ENCODE results near the gene ZNF57. TPM values are rescaled to one million over a fixed set of nuclear protein-coding genes. Genes with fewer than 3 reads are reported as not detected.

ZNF57 gene
- total and polyA plus RNA-seq, 2 of the 13 experiments (the other 11 are each of a cell fraction or from before 2014, with no cell fraction given) = 6.6 to 17.5 TPM

DNA sequence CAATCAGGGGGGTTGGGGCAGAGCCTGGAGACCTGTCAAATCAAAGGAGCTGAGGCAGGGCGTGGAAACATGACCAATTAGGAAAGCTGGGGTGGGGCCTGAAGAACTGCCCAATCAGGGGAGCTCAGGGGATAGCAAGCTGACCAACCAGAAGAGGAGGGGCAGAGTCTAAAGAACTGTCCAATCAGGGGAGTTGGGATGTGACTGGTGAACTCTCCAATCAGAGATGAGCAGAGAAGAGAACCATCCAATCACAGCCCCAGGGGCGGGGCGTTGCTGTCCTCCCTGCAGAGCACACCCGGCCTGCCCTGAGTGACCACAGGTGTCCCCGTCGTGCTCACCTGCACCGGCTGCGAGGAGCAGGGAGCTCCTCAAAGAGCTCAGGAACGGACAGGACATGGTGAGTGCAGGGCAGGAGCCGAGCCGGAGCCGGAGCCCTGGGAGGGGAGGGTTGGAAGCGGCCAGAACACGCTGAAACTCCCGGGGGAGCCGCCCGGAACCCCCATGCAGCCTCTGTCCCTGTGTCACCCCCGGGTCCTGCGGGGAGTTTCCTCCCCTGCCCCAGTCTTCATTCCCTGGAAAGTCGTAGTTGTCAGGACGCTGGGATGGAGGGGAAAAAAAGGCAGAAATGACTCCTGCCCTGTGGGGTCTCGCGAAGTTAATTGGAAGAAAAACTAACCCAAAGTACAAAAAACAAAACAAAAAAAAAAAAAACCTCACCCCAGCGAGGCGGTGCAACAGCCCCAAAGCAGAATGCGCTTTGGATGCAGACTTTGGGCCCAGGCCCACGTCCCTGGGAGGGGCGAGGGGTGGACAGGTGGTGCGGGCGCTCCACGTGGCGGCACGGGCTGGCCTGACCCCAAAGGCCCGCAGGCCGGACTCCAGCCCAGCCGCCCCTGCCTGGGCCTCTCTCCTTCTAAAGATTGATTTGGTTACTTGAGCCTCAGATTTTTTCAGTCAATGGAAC lies 33.4 kb upstream of the ZNF57 start, which contains the start of gene ZNF556 (continued):
- TF ChIP-seq KDM4B (CRISPR knock-in tag; IDR thresholded peaks at IDR 0.05) = peak; percentile 55; the same call in 1 of the 2 replicates
- no peak for TF ChIP-seq HHEX (CRISPR knock-in tag; IDR thresholded peaks at IDR 0.05)
- peak; percentile 32; the same call in 1 of the 2 replicates for TF ChIP-seq ZNF124 (CRISPR knock-in tag; IDR thresholded peaks at IDR 0.05)
- peak; percentile 99 for TF ChIP-seq POLR2A (IDR thresholded peaks at IDR 0.05; ENCODE audit: insufficient read depth in 1 of 2, low read depth in 2 of 2, low read length in 2 of 2)
- TF ChIP-seq ZNF501 (CRISPR knock-in tag; IDR thresholded peaks at IDR 0.05) = peak; percentile 44; the same call in 1 of the 2 replicates
- TF ChIP-seq JUNB (CRISPR knock-in tag; IDR thresholded peaks at IDR 0.05; ENCODE audit: borderline replicate concordance) = no peak
- no peak for TF ChIP-seq ELF3 (CRISPR knock-in tag; IDR thresholded peaks at IDR 0.05)
- TF ChIP-seq LBX2 (CRISPR knock-in tag; IDR thresholded peaks at IDR 0.05; ENCODE audit: borderline replicate concordance) = no peak
- peak; percentile 21; the same call in 1 of the 2 replicates for TF ChIP-seq AHR (CRISPR knock-in tag; IDR thresholded peaks at IDR 0.05)
- TF ChIP-seq FOXC1 (CRISPR knock-in tag; IDR thresholded peaks at IDR 0.05; ENCODE audit: borderline replicate concordance) = peak; percentile 95; the same call in 1 of the 2 replicates
- no peak for TF ChIP-seq LCORL (IDR thresholded peaks at IDR 0.05)
- peak; percentile 69 for TF ChIP-seq LCORL (CRISPR knock-in tag; IDR thresholded peaks at IDR 0.05)
- peak; percentile 64 for TF ChIP-seq PTBP1 (IDR thresholded peaks at IDR 0.05; ENCODE audit: low read depth, low read length, poor library complexity, severe bottlenecking)
- peak; percentile 24 for TF ChIP-seq HNRNPLL (IDR thresholded peaks at IDR 0.05; ENCODE audit: low read depth, low read length, poor library complexity, severe bottlenecking)
- TF ChIP-seq ETV6 (CRISPR knock-in tag; conservative IDR thresholded peaks at IDR 0.05) = 0 out of 2 replicates have a peak, but pooled peaks have one; percentile 60
- TF ChIP-seq DPF2 (CRISPR knock-in tag; IDR thresholded peaks at IDR 0.05; ENCODE audit: borderline replicate concordance, low read depth) = 0 out of 2 replicates have a peak, but pooled peaks have one; percentile 14
- TF ChIP-seq MIER2 (CRISPR knock-in tag; IDR thresholded peaks at IDR 0.05) = no peak
- TF ChIP-seq ZC3H13 (CRISPR knock-in tag; IDR thresholded peaks at IDR 0.05) = no peak
- TF ChIP-seq ATF2 (CRISPR knock-in tag; IDR thresholded peaks at IDR 0.05) = no peak; the same call in 1 of the 2 replicates
- TF ChIP-seq GTF2F1 (IDR thresholded peaks at IDR 0.05; ENCODE audit: low read length) = 0 out of 2 replicates have a peak, but pooled peaks have one; percentile 39
- TF ChIP-seq RBM22 (optimal IDR thresholded peaks at IDR 0.05; ENCODE audit: low read length) = no peak
- TF ChIP-seq ZFP36L1 (CRISPR knock-in tag; IDR thresholded peaks at IDR 0.05) = no peak; the same call in 1 of the 2 replicates
- TF ChIP-seq EEA1 (CRISPR knock-in tag; IDR thresholded peaks at IDR 0.05; ENCODE audit: borderline replicate concordance) = 0 out of 2 replicates have a peak, but pooled peaks have one; percentile 41
- peak; percentile 40; the same call in 1 of the 2 replicates for TF ChIP-seq HNF4G (IDR thresholded peaks at IDR 0.05; ENCODE audit: borderline replicate concordance, low read depth, low read length)
- no peak; the same call in 1 of the 2 replicates for TF ChIP-seq HNF4G (CRISPR knock-in tag; IDR thresholded peaks at IDR 0.05; ENCODE audit: borderline replicate concordance, low read depth)
- TF ChIP-seq CENPT (CRISPR knock-in tag; IDR thresholded peaks at IDR 0.05; ENCODE audit: low read depth) = no peak
- 0 out of 2 replicates have a peak, but pooled peaks have one; percentile 29 for TF ChIP-seq AKAP8 (CRISPR knock-in tag; IDR thresholded peaks at IDR 0.05)
- TF ChIP-seq XBP1 (CRISPR knock-in tag; IDR thresholded peaks at IDR 0.05) = no peak
- TF ChIP-seq RFX5 (IDR thresholded peaks at IDR 0.05; ENCODE audit: low read depth, low read length) = peak; percentile 95
- no peak for TF ChIP-seq FIP1L1 (IDR thresholded peaks at IDR 0.05; ENCODE audit: borderline replicate concordance, insufficient read depth, low read depth, low read length)
- peak; percentile 59; the same call in 1 of the 2 replicates for TF ChIP-seq ZNF230 (CRISPR knock-in tag; IDR thresholded peaks at IDR 0.05)
